Measurements from ENCODE around the gene UBE2QL1. TPM values are rescaled to one million over a fixed set of nuclear protein-coding genes. Genes with fewer than 3 reads are reported as not detected.

UBE2QL1 gene
- total RNA-seq, 1 experiment from 2014 or later, result 2.6 TPM

GRCh38 chr5:6516823-6517222, 68.2 kb downstream of the UBE2QL1 start:
- Histone ChIP-seq H3K4me1 (ENCODE audit: insufficient read depth, low read length, poor library complexity, severe bottlenecking) (no peaks in the 10 kb centered on the region), H3K27ac (ENCODE audit: low read depth, low read length, poor library complexity, severe bottlenecking) (no peak overlapping the region), H3K9me3 (ENCODE audit: low read depth, low read length, poor library complexity, severe bottlenecking) (no peaks in the 10 kb centered on the region), H3K36me3 (ENCODE audit: insufficient read depth, low read length, poor library complexity, severe bottlenecking) (no peaks in the 10 kb centered on the region), H3K4me3 (ENCODE audit: low read depth, low read length, poor library complexity, severe bottlenecking) (no peak overlapping the region), H3K27me3 (replicated peaks; ENCODE audit: insufficient read depth, low read depth, low read length, poor library complexity) (no peaks in the 10 kb centered on the region)
- ChIA-PET POLR2A (ENCODE audit: low non-redundant PET) (no interaction called here), CTCF (no interaction called here)
- intact Hi-C loops (cut with micrococcal nuclease; ENCODE audit: unreplicated experiment), result no loop called here
- BruUV-seq (replicated peaks), result no TSS peak
- TF ChIP-seq CTCF (conservative IDR thresholded peaks at IDR 0.05; ENCODE audit: low read depth, low read length) (no peak), EZH2 (IDR thresholded peaks at IDR 0.05; ENCODE audit: borderline replicate concordance, low read depth, low read length, poor library complexity, severe bottlenecking) (no peak)
- DNase-seq (ENCODE audit: low spot score), result no peak

GRCh38 chr5:6517510-6517909, 68.9 kb downstream of the UBE2QL1 start:
- ChIA-PET CTCF (no interaction called here), POLR2A (ENCODE audit: low non-redundant PET) (no interaction called here)
- Histone ChIP-seq H3K4me3 (ENCODE audit: low read depth, low read length, poor library complexity, severe bottlenecking) (no peak overlapping the region), H3K9me3 (ENCODE audit: low read depth, low read length, poor library complexity, severe bottlenecking) (no peaks in the 10 kb centered on the region), H3K27me3 (replicated peaks; ENCODE audit: insufficient read depth, low read depth, low read length, poor library complexity) (no peaks in the 10 kb centered on the region), H3K4me1 (ENCODE audit: insufficient read depth, low read length, poor library complexity, severe bottlenecking) (no peaks in the 10 kb centered on the region), H3K27ac (ENCODE audit: low read depth, low read length, poor library complexity, severe bottlenecking) (no peak overlapping the region), H3K36me3 (ENCODE audit: insufficient read depth, low read length, poor library complexity, severe bottlenecking) (no peaks in the 10 kb centered on the region)
- no peak for DNase-seq (ENCODE audit: low spot score)
- BruUV-seq (replicated peaks), result no TSS peak
- TF ChIP-seq CTCF (conservative IDR thresholded peaks at IDR 0.05; ENCODE audit: low read depth, low read length) (no peak), EZH2 (IDR thresholded peaks at IDR 0.05; ENCODE audit: borderline replicate concordance, low read depth, low read length, poor library complexity, severe bottlenecking) (no peak)
- intact Hi-C loops (cut with micrococcal nuclease; ENCODE audit: unreplicated experiment), result no loop called here

- BruUV-seq (replicated peaks), result no TSS peak
- Histone ChIP-seq H3K4me1 (ENCODE audit: insufficient read depth, low read length, poor library complexity, severe bottlenecking) (no peaks in the 10 kb centered on the region), H3K36me3 (ENCODE audit: insufficient read depth, low read length, poor library complexity, severe bottlenecking) (no peaks in the 10 kb centered on the region), H3K27ac (ENCODE audit: low read depth, low read length, poor library complexity, severe bottlenecking) (no peak overlapping the region), H3K27me3 (replicated peaks; ENCODE audit: insufficient read depth, low read depth, low read length, poor library complexity) (no peaks in the 10 kb centered on the region), H3K4me3 (ENCODE audit: low read depth, low read length, poor library complexity, severe bottlenecking) (no peak overlapping the region), H3K9me3 (ENCODE audit: low read depth, low read length, poor library complexity, severe bottlenecking) (no peaks in the 10 kb centered on the region)
- DNase-seq (ENCODE audit: low spot score), result no peak
- ChIA-PET POLR2A (ENCODE audit: low non-redundant PET) (no interaction called here), CTCF (no interaction called here)
- intact Hi-C loops (cut with micrococcal nuclease; ENCODE audit: unreplicated experiment), result no loop called here
- no peak for TF ChIP-seq CTCF (conservative IDR thresholded peaks at IDR 0.05; ENCODE audit: low read depth, low read length)
- TF ChIP-seq EZH2 (IDR thresholded peaks at IDR 0.05; ENCODE audit: borderline replicate concordance, low read depth, low read length, poor library complexity, severe bottlenecking), result no peak
Measured at GRCh38 chr5:6518298-6519057, 69.8 kb downstream of the UBE2QL1 start.
